Testis (tissue), 3 donors: ENCODE measurements around the gene POLR2E. TPM values are rescaled to one million over a fixed set of nuclear protein-coding genes. Genes with fewer than 3 reads are reported as not detected.
A peak's percentile ranks its signal among the peaks of the same experiment; 100 is the strongest.

Experiments used
- DNase-seq: peaks from one replicate; pipeline ENCODE4 v3.0.0-alpha.2; 2019
- H3K27ac ChIP-seq, 2 donors: fragments of 200-600 bp; sonication (generic); one replicate each; pipeline ENCODE4 v1.5.1; 2019
- H3K27me3 ChIP-seq: fragments of 200-600 bp; sonication (generic); one replicate; pipeline ENCODE4 v1.5.1; 2019
- H3K36me3 ChIP-seq: fragments of 200-600 bp; sonication (generic); one replicate; pipeline ENCODE4 v1.5.1; 2017; ENCODE audit warnings: low read depth; ENCODE audit errors: missing control alignments
- H3K4me1 ChIP-seq: fragments of 200-600 bp; sonication (generic); one replicate; pipeline ENCODE4 v1.5.1; 2019
- H3K4me3 ChIP-seq, 2 donors: fragments of 200-600 bp; sonication (generic); one replicate each; pipeline ENCODE4 v1.5.1; 2017 to 2019
- H3K9me3 ChIP-seq: fragments of 200-600 bp; sonication (generic); one replicate; pipeline ENCODE4 v1.5.1; 2017
- CTCF ChIP-seq, 3 experiments: fragments of 450-650 bp in 2 of 3; fragments of 200-600 bp in 1 of 3; sonication (generic) in 1 of 3; IDR thresholded peaks; one replicate each; pipeline ENCODE4 v1.5.1; 2016 to 2019; ENCODE audit warnings: antibody characterized with exemption in 3 of 3, mild to moderate bottlenecking in 2 of 3, moderate library complexity in 1 of 3
- POLR2A ChIP-seq: fragments of 450-650 bp; IDR thresholded peaks from one replicate; pipeline ENCODE4 v1.6.1; 2017; ENCODE audit warnings: antibody characterized with exemption, mild to moderate bottlenecking, moderate library complexity
- WGBS, 2 donors: methylation state at CpG; one replicate each; pipeline ENCODE4 v1.1.5; 2018; 5-methylcytosine and 5-hydroxymethylcytosine counted together
- intact Hi-C: fragments of 100-400 bp; cut with DNase I; formaldehyde crosslinking; loops from one replicate; pipeline ENCODE4 v1.15.1; 2023; ENCODE audit warnings: low total_unique reads
- polyA plus RNA-seq: library from polyadenylated mRNA; stranded (reverse); fragments of 350-450 nt; fragmentation: Illumina TruSeq; extraction: RNeasy Lipid Tissue Mini Kit (QIAGEN cat#74804); gene quantifications from one replicate; pipeline ENCODE4 v1.2.3, GENCODE V29; 2014; ENCODE audit warnings: low read depth, low replicate concordance; ENCODE audit not compliant: insufficient read depth
- total RNA-seq, 2 donors: library from RNA; depleted of rRNA; stranded (reverse); fragments of >200 nt; gene quantifications; one replicate each; pipeline ENCODE4 v1.2.3, GENCODE V29; 2016

The POLR2E gene
- total and polyA plus RNA-seq, 3 donors from 2014 or later, result 96.5 to 246 (median 143) TPM

DNA sequence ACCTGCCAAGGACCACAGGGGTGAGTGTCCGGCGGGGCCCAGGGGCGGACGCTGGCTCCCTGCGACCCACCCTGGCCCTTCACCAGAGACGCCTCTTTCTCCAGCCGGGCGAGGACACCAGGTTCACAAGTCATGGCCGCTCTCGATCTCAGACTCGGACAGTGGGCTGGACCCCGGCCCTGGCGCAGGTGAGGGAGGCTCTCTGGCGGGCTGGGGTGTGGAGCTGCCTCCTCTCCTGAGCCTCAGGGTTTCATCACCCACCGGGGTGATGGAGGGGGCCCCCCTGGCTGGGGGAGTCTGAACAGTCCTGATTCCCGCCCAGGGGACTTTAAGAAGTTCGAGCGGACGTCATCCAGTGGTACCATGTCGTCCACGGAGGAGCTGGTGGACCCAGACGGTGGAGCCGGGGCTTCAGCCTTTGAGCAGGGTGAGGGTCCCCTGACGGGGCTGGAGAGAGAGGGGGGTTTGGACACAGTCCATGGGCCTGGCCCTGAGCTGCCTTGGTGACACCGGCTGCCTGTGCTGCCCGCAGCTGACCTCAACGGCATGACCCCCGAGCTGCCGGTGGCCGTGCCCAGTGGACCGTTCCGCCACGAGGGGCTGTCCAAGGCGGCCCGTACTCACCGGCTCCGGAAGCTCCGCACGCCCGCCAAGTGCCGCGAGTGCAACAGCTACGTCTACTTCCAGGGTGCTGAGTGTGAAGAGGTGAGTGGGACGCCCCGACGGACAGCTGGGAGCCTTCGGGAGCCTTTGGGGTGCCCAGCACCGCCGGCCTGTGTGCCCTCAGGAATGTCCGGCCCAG is 14.6 kb downstream of the POLR2E start:
- Histone ChIP-seq H3K4me1 (no peaks in the 10 kb centered on the region), H3K27ac (no peak overlapping the region), H3K4me3 (peak overlapping the region in 1 of 2 donors; percentile 15), H3K9me3 (no peaks in the 10 kb centered on the region), H3K36me3 (no peaks in the 10 kb centered on the region), H3K27me3 (no peaks in the 10 kb centered on the region)
- DNase-seq, result no peak
- 67 to 80% methylated on average over 15 to 50 of the region's 50 CpGs for WGBS, 2 donors
- intact Hi-C loops, result no loop called here
- TF ChIP-seq POLR2A (no peak), CTCF (IDR thresholded peaks at IDR 0.05) (no peak)

GRCh38 chr19:1079566-1080111 is 15.5 kb downstream of the POLR2E start:
- 39 to 80% methylated on average over 34 to 41 of the region's 45 CpGs for WGBS, 2 donors

DNA sequence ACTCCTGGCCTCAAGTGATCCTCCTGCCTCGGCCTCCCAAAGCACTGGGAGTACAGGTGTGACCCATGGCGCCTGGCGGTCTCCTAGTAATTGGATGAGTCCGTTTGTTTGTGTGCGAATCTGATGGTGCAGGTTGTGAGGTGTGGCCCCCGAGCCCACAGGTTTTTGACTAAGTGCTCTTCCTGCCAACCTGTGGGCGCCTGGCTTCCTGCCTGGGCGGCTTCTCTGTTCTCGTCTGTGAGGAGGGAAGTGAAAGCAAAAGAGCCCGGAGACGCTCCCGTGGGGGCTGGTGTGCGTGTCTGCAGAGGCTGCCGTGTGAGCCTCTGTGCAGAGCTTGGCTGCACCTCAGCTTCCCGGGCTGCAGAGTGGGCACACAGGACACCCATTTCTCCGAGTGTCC is 18.2 kb downstream of the POLR2E start:
- Histone ChIP-seq H3K36me3 (no peaks in the 10 kb centered on the region), H3K27ac (no peak overlapping the region), H3K27me3 (no peaks in the 10 kb centered on the region), H3K4me1 (no peaks in the 10 kb centered on the region), H3K9me3 (no peaks in the 10 kb centered on the region), H3K4me3 (no peak overlapping the region)
- 72 to 76% methylated on average over 16 of the region's 16 CpGs for WGBS, 2 donors
- TF ChIP-seq CTCF (IDR thresholded peaks at IDR 0.05) (no peak), POLR2A (no peak)
- DNase-seq, result no peak
- intact Hi-C loops, result no loop called here

More at GRCh38 chr19:1079566-1080111, 15.5 kb downstream of the POLR2E start:
- Histone ChIP-seq H3K27me3 (no peaks in the 10 kb centered on the region), H3K4me3 (no peak overlapping the region), H3K9me3 (no peaks in the 10 kb centered on the region), H3K4me1 (no peaks in the 10 kb centered on the region), H3K27ac (no peak overlapping the region), H3K36me3 (no peaks in the 10 kb centered on the region)
- DNase-seq, result no peak
- intact Hi-C loops, result no loop called here
- TF ChIP-seq POLR2A (no peak), CTCF (IDR thresholded peaks at IDR 0.05) (no peak)

- Histone ChIP-seq H3K9me3 (no peaks in the 10 kb centered on the region), H3K27me3 (no peaks in the 10 kb centered on the region), H3K36me3 (no peaks in the 10 kb centered on the region), H3K4me1 (no peaks in the 10 kb centered on the region), H3K4me3 (no peak overlapping the region), H3K27ac (no peak overlapping the region)
- WGBS, 2 donors, result 70 to 78% methylated on average over 4 of the region's 4 CpGs
- DNase-seq, result no peak
- intact Hi-C loops, result no loop called here
- no peak for TF ChIP-seq POLR2A
- no peak for TF ChIP-seq CTCF (IDR thresholded peaks at IDR 0.05)
Measured at GRCh38 chr19:1076046-1076386, 19.2 kb downstream of the POLR2E start.
